Inflammatory macrophage (primary cell): Measurements from ENCODE around the gene MYL5.
"Not testable (repeated sequence)": the region's sequence is repeated elsewhere in the genome, so short reads cannot be mapped to it uniquely, and the experiment has no call there.

ENCODE experiments used
- DNase-seq, 2 donors: peaks; one replicate each; pipeline ENCODE4 v3.0.0-alpha.2; 2020 to 2022

The MYL5 gene

DNA sequence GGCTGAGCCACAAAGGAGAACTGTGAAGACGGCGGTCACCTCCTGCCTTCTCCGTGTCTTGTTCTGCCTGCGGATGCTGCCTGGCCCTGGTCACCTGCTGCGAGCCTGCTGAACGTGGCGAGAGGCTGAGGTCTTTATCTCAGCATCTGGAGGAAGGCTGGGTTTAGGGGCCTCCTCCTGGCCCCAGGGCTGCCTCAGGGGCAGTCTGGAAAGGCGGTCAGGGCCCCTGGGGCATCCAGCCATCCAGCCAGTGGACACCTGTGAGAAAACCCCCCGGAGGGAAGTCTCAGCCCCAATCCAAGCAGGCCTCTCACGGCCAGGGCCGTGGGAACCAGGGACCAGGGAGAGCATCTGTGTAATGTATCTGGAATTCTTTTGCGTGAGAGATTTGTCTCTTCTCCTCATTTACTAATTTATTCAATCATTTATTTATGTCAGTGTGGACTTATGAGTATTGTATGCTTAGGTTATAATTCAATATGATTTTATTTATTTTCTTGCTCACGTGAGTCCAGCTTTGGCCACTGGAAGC lies 37.6 kb upstream of the MYL5 start:
- no peak for DNase-seq

DNA sequence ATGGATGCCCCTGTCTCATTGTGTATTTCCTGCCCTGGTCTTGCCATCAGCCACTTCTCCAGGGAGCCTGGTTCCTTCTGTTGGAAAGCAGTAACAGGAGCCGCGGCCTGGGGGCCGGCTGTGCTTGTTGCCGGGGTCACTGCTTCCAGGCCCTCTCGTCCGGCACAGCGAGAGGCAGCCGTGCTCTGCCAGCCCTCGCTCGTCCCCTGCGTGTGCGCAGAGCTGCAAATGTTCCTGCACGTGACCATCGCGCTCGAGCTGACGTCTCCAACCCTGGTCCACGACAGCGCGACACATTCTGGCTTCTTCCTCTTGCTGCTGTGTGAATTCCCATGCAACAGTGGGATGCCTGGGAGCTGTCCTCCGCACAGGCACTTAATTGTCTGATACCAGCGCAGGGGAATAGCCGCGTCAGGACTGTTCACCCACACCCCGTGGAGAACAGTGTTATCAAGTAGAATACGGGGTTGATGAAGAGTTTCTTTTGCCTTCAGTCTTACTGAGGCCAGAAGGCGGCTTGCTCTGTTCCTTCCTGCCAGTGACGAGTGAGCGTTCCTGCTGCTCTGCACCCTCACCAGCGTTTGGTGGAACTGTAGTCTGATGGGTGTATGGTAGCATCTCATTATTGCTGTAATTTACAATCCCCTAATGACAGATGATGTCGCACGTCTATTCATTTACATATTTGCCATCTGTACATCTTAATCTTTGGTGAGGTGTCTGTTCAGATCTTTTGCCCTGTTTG lies 36.6 kb upstream of the MYL5 start:
- DNase-seq = no peak

DNA sequence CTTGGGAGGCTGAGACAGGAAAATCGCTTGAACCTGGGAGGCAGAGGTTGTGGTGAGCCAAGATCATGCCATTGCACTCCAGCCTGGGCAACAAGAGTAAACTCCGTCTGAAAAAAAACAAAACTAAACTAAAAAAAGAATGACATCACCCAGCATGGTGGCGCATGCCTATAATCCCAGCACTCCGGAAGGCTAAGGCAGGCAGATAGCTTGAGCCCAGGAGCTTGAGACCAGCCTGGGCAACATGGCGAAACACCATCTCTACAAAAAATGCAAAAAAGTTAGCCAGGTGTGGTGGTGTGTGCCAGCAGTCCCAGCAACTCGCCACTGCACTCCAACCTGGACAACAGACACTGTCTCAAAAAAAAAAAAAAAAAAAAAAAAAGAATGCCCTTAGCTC lies 32.0 kb upstream of the MYL5 start:
- not testable (repeated sequence) for DNase-seq

DNA sequence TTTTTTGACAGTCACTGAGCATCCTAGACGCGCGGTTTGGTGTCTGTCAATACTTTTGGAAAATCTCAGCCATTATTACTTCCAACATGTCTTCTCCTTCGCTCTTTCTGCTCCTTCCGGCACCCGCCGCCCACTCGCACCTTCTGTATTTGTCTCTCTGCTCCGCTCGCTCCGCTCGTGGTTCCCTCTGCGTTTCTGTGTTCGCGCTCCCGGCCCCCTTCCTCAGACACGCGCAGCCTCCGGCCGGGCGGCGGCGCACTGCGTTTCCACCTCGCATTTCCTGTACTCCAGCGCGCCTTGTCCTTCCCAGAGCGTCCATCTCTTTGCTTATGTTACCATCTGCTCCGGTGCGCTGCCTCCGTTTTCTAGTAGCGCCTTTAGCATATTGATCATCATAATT lies 27.9 kb upstream of the MYL5 start:
- DNase-seq = no peak

DNA sequence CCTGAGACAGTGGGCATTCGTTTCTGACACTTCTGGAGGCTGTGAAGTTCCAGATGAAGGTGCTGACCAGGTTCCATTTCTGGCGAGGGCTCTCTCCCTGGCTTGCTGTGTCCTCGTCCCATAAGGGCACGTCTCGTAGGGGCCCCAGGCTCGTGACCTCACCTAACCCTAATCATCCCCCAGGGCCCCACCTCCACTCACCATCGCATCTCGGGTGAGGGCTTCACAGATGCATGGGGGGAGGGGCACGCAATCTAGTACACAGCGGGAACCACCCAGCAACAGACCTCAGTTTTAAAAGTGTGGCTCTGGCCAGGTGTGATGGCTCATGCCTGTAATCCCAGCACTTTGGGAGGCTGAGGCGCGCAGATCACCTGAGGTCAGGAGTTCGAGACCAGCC lies 26.9 kb upstream of the MYL5 start:
- DNase-seq = no peak

DNA sequence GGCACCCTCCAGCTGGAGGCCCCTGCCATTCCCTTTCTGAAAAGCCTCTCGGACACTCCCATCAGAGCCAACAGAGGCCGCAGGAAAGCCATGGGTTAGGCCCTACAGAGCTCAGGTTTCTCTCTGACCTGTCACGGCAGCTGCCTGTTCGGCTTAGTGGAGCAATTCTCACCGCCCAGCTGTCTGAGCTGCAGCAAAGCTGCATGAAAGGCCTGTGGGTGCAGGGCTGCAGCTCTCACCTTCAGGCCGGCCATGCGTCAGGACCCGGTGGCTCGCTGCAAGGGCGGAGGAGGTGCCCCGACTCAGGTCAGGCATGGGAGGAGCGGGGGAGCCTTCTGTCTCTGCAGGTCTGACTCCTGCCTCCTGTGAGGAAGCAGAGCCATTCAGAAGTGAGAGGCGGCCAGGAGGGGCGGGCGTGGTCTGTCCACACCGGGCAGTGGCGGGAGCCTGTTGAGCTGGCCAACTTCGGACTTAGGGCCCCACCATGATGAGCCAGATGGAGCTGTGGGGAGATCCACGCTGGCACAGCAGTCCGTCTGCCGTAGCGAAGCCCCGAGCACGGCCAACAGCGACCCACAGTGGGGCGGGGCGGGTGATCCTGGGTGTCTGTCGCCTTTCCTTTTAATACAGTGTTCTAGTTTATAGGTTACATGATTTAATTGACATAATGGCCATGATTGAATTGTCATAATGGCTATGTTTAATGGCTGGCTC lies 25.6 kb upstream of the MYL5 start:
- no peak for DNase-seq

DNA sequence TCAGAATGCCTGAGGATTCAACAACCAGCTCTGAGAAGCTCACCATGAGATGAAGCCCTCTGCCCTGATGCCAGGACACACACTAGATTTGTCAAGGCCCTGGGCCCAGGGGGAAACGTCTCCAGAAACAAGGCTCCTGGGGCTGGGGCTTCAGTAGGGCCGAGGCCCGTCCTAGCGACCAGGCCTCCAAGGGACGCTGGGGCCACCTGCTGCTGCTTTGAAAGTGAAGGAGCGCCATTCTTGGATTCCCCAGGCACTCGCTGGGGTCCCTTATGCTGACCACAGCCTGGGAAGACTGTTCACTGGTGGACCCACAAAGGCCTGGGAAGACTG lies 25.1 kb upstream of the MYL5 start:
- no peak for DNase-seq

DNA sequence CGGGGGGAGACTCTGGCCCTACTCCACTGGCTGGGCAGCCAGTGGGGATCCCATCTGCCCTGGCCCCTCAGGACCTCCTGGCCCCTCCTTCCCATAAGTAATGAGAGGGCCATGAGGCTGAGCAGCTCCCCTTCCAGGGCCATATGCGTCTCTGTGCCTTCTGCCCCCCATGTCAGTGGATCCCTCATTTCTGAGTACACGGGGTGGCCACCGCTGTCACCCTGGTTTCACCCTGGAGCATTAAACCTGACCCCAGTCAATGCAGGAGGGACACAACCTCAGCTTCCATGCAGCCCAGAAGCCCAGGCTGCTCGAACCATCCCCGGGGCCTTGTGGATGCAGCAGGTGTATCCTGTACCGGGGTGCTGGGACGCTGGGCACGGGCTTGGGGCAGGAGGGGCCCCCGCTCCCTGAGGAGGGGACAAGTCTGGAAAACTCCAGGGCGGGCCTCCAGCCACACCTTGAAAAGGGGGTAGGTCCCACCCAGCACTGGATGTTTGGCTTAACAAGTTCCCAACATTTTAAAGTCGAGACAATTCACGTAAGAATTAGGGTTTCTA lies 24.5 kb upstream of the MYL5 start:
- no peak for DNase-seq

DNA sequence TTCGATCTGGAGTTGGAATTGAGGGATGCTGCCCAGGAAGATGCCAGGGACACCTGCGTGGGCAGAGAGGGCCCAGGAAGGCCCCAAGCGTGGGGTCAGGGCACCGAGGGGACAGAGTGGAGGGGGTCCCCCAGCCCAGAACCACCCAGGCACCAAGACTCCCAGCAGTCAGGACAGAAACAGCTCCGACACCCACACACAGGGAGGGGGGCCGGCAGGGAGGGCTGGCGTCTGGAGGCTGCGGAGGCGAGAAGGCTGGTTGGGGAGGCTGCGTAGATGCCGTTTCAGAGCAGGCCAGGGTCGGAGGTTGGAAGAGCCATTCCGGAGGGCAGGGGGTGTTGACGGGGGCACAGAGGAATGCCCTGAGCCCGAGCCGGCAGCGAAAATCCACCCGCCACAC lies 23.9 kb upstream of the MYL5 start:
- DNase-seq = no peak

DNA sequence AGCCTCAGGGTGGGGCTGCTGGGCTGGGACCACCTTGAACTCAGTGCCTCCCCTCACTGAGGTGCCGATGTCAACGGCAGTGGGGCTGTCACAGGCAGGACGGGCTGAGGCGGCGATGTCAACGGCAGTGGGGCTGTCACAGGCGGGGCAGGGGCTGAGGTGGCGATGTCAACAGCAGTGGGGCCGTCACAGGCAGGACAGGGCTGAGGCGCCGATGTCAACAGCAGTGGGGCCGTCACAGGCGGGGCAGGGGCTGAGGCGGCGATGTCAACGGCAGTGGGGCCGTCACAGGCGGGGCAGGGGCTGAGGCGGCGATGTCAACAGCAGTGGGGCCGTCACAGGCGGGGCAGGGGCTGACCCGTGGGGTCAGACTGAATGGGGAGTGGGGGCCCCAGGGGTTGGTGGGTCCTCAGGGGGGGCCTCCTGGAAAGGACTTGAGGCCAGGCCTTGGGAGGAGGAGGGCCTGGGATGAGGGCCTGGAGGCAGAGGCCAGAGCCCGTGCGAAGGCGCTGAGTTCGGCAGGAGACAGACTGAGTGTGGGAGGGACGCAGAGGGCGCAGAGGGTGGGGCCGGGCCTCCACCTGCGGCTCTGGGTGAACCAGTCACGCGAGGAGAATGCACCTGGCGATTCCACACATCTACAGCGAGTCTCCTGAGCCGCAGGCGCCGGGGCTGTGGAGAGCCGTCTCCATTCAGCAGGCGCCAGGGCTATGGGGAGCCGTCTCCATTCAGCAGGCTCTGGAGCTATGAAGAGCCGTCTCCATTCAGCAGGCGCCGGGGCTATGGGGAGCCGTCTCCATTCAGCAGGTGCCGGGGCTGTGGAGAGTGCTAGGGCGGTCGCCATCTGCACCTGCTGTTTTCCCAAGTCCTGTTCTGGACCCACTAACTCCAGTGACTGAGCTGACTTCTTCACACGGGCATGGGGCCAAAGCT lies 23.1 kb upstream of the MYL5 start:
- DNase-seq = no peak

DNA sequence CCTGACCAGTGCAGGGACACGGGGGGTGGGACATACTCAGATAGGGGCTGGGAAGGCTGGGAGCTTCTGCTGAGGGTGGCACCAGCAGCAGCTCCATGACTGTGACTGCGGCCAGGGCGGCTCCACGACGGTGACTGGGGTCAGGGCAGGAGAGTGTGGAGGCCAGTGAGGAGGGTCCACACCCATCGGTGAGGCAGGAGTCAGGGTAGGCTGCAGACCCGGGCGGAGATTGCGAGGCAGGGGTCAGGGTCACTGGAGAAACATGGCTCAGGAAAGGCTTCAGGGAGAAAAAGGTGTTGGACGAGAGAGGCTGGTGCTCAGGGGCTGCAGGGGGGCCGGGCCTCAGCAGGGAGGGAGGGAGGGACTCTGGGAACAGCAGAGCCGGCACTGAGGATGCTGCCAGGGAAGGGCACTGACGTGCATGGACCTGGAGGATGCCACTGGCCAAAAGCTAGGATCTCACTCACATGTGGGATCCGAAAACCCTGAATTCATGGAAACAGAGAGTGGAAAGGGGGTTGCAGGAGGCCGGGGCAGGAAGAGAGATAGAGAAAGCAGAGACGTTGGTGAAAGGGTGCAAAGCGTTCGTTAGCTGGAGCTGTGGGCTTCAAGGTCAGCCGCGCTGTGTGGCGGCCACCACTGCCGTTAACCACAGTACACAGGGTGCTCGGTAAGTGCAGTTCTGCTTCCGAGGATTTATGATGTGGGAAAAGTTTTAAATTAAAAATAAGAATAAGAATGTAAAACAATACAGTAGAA lies 22.3 kb upstream of the MYL5 start:
- DNase-seq = no peak

DNA sequence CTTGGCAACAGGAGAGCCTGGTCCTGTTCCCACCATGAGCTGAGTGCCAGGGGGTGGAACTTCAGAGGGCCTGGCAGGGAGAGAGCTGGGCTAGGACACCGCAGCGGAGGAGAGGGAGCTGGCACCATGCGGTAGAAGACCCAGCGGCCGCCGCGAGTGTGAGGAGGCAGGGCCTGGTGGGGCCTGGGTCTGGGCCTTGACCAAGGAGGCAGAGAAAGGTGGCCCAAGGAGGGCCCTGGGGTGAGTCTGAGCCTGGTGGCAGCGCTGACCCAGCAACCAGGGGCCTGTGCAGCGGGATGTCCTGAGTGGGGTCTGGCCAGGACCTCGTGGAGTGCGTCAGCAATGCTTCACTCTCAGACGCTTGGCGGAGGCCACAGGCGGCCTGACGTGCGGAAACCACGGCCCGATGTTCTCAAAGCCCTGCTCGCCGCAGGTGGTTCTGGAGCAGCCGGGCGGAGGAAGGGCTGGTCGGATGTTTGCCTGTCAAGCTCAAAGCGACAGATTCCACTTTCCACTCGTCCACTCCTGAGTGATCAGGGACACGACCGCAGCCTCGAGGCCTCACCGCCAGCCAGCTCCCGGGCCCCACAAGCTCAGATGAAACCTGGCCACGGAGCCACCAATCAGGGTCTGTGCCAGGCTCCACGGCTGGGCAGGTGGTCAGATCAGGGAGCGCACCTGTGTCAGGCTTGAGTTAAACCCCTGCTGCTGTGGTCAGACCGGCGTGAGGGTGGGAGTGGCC lies 21.1 kb upstream of the MYL5 start:
- DNase-seq = no peak

DNA sequence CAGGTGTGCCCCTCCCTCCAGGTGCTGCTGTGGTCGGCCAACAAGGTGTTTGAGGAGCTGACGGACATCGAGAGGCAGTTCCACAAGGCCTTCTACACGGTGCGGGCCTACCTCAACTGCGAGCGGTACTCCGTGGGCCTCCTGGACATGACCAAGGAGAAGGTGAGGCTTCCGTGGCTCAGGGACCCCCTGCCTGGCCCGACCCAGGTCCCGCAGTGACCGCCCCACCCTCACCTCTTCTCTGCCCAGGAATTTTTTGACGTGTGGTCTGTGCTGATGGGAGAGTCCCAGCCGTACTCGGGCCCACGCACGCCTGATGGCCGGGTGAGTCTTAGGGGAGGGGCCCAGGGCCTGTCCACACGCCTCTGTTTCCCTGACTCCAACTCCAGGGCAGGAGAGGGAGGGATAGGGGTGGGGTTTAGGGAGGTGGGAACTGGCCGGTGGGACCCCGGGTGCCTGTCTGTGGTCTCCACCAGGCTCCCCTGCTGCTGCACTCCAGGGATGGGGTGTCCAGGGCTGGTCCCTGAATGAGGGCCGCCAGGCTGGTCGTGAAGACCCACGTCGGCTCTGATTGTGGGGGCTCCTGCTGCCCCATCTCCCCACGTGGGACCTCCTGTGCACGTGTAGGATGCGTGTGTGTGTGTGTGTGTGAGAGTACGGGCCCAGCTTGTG lies 20.4 kb upstream of the MYL5 start:
- no peak for DNase-seq

DNA sequence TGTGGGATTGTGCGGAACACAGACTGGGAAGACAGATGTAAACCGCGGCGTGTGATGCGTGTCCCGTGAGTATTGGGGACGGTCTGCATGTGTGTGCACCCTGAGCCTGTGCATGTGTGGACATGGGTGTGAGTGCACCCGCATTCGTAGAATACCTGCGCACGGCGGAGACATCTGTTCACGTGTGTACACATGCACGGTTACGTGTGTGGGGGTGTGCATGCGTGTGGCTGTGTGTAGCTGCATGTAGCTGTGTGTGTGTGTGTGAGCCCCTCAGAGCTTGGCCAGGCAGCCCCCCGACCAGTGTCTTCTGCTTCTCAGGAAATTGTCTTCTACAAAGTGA lies 19.9 kb upstream of the MYL5 start:
- DNase-seq = no peak

DNA sequence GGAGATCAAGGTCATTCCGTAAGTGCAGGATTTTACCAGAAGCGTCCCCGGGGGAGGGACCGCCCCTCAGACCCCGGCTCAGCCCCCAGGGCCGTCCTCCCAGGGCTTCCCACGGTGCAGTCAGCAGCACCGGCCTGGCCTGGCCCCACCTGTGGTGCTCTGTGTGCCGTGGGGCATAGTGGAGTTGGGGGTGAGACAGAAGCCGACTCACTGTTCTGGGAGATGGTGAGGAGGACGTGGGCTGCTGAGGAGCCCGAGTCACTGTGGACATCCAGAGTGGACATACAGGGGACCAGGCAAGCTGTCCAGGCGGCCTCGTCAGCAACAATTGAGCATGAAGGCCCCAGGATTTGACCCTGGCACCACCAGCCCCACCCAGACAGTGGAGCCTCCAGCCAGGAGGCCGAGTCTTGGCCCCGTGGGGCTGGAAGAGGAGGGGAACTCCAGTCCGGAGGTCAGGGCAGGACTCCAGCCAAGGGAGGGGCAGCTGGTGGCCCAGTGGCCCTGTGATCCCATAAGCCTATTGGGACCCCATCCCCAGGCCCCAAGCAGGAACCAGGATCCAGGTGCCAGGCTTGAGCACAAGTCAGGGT lies 19.4 kb upstream of the MYL5 start:
- no peak for DNase-seq

DNA sequence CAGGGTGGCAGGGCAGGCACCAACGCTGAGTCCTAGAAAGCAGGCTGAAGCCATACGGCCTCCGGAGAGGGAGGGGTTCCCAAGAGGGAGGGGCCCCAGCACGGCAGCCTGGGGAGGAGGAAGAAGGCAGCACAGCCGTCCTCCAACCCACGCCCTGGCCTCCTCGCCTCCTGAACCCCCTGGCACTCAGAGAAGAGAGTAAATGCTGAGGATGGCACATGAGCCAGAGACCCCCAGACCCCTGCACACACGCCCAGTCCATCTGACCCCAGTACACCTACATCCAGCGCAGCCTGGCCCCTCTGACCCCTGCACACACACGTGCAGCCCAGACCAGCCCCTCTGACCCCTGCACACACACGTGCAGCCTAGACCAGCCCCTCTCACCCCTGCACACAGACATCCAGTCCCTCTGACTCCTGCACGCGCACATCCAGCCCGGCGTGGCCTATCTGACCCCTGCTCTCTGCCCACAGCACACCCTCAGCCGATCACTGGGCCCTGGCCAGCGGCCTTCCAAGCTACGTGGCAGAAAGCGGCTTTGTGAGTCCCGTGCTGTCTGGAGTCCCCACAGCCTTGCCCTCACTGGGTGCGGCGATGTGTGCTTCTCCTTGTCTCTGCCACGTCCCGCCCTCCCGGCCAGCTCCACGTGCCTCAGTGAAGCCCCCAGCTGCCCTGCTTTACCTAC lies 18.7 kb upstream of the MYL5 start:
- DNase-seq = no peak

DNA sequence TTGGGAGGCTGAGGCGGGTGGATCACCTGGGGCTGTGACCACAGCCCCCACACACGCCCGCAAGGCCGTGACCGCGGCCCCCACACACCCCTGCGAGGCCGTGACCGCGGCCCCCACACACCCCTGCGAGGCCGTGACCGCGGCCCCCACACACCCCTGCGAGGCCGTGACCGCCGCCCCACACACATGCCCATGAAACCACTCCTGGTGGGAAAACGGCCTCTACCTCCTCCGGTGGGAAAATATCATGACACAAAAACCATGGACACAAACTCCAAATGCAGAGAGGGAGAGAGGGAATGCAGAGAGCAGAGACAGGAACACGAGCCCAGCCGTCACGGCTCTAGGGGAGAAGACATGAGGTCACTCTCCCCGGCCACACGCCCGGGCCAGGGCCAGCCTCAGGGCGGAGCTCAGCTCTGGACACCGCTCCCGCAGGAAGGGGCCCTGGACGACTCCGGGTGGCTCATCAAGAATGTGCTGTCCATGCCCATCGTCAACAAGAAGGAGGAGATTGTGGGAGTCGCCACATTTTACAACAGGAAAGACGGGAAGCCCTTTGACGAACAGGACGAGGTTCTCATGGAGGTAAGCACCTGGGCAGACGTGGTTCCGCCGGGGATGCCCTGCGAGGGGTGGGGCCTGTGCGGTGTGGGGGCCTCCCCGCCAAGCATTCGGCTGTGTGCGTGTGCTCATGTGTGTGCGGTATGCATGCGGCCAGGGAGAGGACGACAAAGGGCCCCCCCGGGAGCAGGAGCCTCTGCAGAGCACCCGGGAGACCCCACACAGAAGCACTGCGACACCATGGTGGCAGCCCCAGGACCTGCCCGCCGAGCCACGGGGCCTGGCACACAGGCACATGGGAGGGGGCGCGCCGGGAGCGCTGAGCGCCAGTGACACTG lies 17.7 kb upstream of the MYL5 start:
- DNase-seq = no peak

DNA sequence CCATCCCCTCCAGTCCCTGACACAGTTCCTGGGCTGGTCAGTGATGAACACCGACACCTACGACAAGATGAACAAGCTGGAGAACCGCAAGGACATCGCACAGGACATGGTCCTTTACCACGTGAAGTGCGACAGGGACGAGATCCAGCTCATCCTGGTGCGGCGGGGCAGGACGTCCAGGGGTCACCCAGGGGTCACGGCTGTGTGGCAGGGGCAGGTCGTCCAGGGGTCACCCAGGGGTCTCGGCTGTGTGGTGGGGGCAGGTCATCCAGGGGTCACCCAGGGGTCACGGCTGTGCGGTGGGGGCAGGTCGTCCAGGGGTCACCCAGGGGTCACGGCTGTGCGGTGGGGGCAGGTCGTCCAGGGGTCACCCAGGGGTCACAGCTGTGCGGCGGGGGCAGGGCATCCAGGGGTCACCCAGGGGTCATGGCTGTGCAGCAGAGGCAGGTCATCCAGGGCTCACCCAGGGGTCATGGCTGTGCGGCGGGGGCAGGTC lies 17.0 kb upstream of the MYL5 start:
- DNase-seq = no peak
